Measurements from ENCODE around the gene TEX26. TPM values are rescaled to one million over a fixed set of nuclear protein-coding genes. Genes with fewer than 3 reads are reported as not detected.

Gene TEX26
- total RNA-seq, 1 experiment from 2014 or later: not detected

DNA sequence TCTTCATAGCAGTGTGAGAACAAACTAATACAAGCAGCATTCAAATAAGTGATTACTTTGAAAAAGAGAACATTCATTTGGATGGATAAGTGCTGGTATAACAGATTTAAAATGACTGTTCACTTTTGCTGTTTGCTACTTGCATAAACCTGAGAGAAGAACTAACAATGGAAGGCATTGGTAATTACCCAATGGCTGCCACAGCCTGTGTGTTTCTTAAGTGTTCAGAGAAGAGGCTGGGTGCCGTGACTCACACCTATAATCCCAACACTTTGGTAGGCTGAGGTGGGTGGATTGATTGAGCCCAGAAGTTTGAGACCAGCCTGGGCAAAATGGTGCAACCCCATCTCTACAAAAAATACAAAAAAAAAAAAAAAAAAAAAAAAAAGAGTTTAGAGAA, 4.9 kb upstream of the TEX26 start:
- H3K27ac ChIP-seq: no peak overlapping the region
- H3K36me3 ChIP-seq: no peaks in the 10 kb centered on the region
- no peak for DNase-seq (ENCODE audit: low read depth in 1 of 2, low spot score in 2 of 2)
- H3K27me3 ChIP-seq (replicated peaks): no peaks in the 10 kb centered on the region
- H3K4me1 ChIP-seq (replicated peaks): peaks cover 6% of the 10 kb centered on the region
- no peak overlapping the region for H3K4me3 ChIP-seq
- H3K9me3 ChIP-seq (replicated peaks): no peaks in the 10 kb centered on the region

DNA sequence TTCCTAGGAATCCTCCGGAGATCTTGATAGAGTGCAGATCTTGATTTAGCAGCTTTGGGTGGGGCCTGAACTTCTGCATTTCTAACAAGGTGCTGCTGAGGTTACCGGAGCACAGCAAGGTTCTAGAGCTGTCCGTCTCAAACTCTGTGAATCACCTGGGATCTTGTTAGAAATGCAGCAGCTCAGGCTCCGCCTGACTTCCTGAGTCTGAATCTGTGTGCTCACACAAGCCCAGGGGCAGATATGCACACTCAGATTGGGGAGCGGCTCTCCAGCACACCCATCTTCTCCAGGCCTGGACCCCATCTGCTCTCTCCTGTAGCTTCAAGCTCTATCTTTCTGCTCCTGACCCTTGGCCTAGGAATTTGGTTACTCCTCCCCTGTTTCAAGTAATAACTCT, 3.5 kb upstream of the TEX26 start:
- Histone ChIP-seq H3K36me3 (no peaks in the 10 kb centered on the region), H3K4me1 (replicated peaks) (peaks cover 6% of the 10 kb centered on the region), H3K9me3 (replicated peaks) (no peaks in the 10 kb centered on the region), H3K4me3 (no peak overlapping the region), H3K27ac (no peak overlapping the region), H3K27me3 (replicated peaks) (no peaks in the 10 kb centered on the region)
- no peak for DNase-seq (ENCODE audit: low read depth in 1 of 2, low spot score in 2 of 2)

DNA sequence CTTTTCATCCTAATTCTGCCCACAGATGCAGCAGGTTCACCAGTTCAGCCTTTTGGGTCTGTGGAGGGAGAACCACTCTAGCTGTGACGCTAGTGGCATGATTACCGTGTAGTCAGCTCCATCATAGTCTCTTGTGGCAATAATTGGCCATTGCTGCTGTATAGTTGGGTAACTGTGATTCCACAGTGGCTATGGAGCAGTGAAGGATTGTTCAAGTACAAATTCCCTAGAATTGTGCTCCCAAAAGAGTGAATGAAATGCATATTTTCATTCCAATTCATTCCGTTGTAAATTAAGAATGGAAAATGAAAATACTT, 856 bp downstream of the TEX26 start:
- no peaks in the 10 kb centered on the region for H3K9me3 ChIP-seq (replicated peaks)

DNA sequence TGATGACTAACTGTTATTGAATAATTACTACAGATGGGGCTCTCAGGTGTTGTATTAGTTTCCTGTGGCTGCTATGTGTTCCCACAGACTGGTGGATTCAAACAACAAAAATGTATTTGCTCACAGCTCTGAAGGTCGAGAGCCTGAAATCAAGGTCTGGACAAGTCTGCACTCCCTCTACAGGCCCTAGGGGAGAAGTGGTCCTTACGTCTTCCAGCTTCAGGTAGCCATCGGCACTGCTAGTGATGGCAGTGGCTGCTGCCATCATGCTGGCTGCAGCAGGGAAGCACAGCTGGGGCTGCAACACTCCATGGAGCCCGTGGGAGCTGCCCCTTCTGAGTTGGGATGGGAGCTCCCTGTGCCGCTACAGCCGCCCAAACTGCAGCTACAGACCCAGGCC, 1.9 kb downstream of the TEX26 start:
- H3K27me3 ChIP-seq (replicated peaks): no peaks in the 10 kb centered on the region

More for the DNA sequence above, 856 bp downstream of the TEX26 start:
- H3K4me3 ChIP-seq: no peak overlapping the region
- no peaks in the 10 kb centered on the region for H3K27me3 ChIP-seq (replicated peaks)
- H3K4me1 ChIP-seq (replicated peaks): no peaks in the 10 kb centered on the region
- DNase-seq (ENCODE audit: low read depth in 1 of 2, low spot score in 2 of 2): no peak
- H3K27ac ChIP-seq: no peak overlapping the region
- no peaks in the 10 kb centered on the region for H3K36me3 ChIP-seq

DNA sequence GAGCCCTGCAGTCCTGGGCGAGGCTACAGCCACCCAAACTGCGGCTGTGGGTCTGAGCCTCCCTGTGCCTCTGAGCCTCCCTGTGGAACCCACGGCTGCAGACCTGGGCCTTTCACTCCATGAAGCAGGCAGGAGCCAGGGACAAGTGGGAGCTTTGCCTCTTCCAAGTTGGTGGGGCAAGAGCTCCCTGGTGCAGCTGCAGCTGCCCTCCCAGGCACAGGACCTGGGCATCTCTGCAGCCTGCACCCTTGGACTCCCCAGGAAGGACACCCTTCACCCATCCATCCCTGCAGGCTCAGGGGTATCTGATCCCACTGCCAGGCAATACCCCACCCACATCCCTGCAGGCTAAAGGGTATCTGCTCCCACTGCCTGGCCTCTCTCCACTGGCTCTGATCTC, 2.3 kb downstream of the TEX26 start:
- H3K27me3 ChIP-seq (replicated peaks): no peaks in the 10 kb centered on the region
- no peaks in the 10 kb centered on the region for H3K9me3 ChIP-seq (replicated peaks)

More for the DNA sequence above, 1.9 kb downstream of the TEX26 start:
- no peaks in the 10 kb centered on the region for H3K9me3 ChIP-seq (replicated peaks)
- no peak for DNase-seq (ENCODE audit: low read depth in 1 of 2, low spot score in 2 of 2)
- no peaks in the 10 kb centered on the region for H3K4me1 ChIP-seq (replicated peaks)
- no peaks in the 10 kb centered on the region for H3K36me3 ChIP-seq
- H3K4me3 ChIP-seq: no peak overlapping the region
- no peak overlapping the region for H3K27ac ChIP-seq

DNA sequence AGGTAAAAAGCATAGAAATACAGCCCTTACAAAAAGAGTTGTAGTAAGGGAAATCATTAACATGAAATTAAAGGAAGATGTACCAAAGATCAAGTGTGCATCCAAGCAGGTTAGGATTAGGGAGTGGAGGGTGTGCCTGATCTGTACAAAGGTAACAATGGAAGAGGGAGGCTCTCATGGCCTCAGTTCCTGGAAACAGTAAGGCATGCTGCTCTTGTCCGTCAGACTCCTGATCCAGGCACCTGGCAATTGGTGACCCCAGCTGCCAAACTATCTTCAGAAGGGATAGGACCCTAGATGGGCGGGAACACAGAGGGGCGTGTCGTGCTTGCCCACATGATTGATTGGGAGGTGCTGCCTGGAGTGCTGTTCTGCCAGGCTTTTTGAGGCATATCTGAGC, 4.5 kb downstream of the TEX26 start:
- H3K27me3 ChIP-seq (replicated peaks): no peaks in the 10 kb centered on the region
- no peak overlapping the region for H3K4me3 ChIP-seq
- DNase-seq (ENCODE audit: low read depth in 1 of 2, low spot score in 2 of 2): no peak
- no peaks in the 10 kb centered on the region for H3K4me1 ChIP-seq (replicated peaks)
- H3K27ac ChIP-seq: no peak overlapping the region
- no peaks in the 10 kb centered on the region for H3K9me3 ChIP-seq (replicated peaks)
- H3K36me3 ChIP-seq: no peaks in the 10 kb centered on the region

More for the DNA sequence above, 2.3 kb downstream of the TEX26 start:
- no peaks in the 10 kb centered on the region for H3K4me1 ChIP-seq (replicated peaks)
- H3K27ac ChIP-seq: no peak overlapping the region
- H3K36me3 ChIP-seq: no peaks in the 10 kb centered on the region
- no peak overlapping the region for H3K4me3 ChIP-seq
- DNase-seq (ENCODE audit: low read depth in 1 of 2, low spot score in 2 of 2): no peak

DNA sequence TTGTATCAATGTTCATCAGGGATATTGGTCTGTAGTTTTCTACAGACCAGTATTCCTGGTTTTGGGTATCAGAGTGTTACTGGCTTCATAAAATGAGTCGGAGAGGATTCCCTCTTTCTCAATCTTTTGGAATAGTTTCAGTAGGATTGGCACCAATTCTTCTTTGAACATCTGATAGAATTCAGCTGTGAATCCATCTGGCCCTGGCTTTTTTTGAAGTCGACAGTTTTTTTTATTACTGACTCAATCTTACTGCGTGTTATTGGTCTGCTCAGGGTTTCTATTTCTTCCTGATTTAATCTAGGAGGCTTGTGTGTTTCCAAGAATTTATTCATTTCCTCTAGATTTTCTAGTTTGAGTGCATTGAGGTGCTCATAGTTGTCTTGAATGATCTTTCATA, 11.4 kb downstream of the TEX26 start:
- H3K4me3 ChIP-seq: no peak overlapping the region
- no peak for DNase-seq (ENCODE audit: low read depth in 1 of 2, low spot score in 2 of 2)

DNA sequence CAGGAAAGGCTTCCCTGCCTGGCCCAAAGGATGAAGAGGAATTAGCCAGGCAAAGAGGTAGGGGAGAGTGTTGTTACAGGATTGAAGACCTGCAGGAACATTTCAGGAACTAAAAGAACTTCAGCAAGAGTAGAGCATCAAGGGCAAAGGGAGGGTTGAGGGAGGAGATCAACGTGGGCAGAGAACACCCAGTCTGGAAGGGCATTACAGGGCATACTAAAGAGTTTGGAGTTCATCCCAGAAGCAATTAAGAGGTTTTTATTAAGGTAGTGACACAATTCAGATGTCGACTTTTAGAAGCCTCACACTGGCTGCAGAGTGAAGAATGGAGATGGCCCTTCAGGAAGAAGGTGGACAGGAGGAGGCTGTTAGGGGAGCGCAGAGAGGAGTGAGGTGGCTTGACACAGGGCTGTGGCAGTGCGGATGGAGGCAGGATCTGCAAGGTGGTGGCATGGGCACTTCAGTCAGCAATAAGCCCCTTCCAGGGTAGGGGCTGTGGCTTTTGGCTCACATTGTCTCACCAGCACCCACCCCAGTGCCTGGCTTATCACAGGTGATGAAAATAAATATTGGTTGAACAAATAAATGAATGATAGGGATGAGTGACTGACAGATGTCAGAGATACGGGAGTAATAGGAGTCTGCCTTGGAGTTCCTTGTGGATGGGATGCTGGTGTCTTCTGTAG, 24.9 kb downstream of the TEX26 start:
- Histone ChIP-seq H3K4me3 (no peak overlapping the region), H3K36me3 (no peaks in the 10 kb centered on the region), H3K4me1 (replicated peaks) (no peaks in the 10 kb centered on the region), H3K27ac (no peak overlapping the region), H3K9me3 (replicated peaks) (no peaks in the 10 kb centered on the region), H3K27me3 (replicated peaks) (no peaks in the 10 kb centered on the region)
- no peak for DNase-seq (ENCODE audit: low read depth in 1 of 2, low spot score in 2 of 2)

More for the DNA sequence above, 11.4 kb downstream of the TEX26 start:
- Histone ChIP-seq H3K27ac (no peak overlapping the region), H3K27me3 (replicated peaks) (no peaks in the 10 kb centered on the region), H3K9me3 (replicated peaks) (no peaks in the 10 kb centered on the region), H3K4me1 (replicated peaks) (no peaks in the 10 kb centered on the region), H3K36me3 (no peaks in the 10 kb centered on the region)

DNA sequence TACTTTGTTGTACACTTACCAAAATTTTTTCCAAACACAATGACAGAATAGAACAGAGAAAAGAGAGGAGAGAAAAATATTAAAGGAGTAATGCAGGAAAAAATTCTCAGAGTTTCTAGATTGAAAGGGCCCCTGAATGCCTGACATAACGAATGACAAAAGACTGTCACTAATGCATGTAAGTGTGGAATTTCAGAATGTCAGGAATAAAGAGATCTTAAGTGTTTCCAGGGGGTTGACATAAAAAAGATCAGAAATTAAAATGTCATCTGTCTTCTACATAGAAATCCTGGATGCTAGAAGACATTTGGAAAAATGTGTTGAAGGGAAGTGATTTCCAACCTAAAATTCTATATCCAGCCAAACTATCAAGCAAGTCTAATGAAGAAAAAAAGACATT, 27.2 kb downstream of the TEX26 start:
- Histone ChIP-seq H3K27me3 (replicated peaks) (no peaks in the 10 kb centered on the region), H3K36me3 (no peaks in the 10 kb centered on the region), H3K4me1 (replicated peaks) (no peaks in the 10 kb centered on the region), H3K4me3 (no peak overlapping the region), H3K9me3 (replicated peaks) (no peaks in the 10 kb centered on the region), H3K27ac (no peak overlapping the region)
- no peak for DNase-seq (ENCODE audit: low read depth in 1 of 2, low spot score in 2 of 2)

DNA sequence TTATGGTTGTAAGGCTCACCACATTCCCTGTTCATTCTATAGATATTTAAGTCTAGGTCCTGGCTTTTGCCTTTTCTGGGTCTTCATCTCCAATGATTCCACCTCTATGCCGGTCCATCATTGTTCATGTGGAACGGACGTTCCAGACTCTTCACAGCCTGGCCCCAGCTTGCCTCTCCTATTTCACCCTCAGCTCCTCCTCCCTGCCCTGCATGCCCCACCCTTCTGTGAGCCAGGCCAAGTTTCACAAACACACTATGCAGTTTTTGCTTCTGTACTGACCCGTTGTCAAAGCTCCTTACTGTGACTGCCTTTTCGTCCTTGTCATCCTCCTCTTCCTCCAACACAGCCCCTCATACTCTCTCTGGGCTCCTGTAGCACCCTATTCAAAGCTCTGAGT, 31.3 kb downstream of the TEX26 start:
- no peak overlapping the region for H3K4me3 ChIP-seq
- H3K27ac ChIP-seq: no peak overlapping the region
- no peaks in the 10 kb centered on the region for H3K9me3 ChIP-seq (replicated peaks)
- no peaks in the 10 kb centered on the region for H3K27me3 ChIP-seq (replicated peaks)
- no peaks in the 10 kb centered on the region for H3K36me3 ChIP-seq
- no peaks in the 10 kb centered on the region for H3K4me1 ChIP-seq (replicated peaks)
- DNase-seq (ENCODE audit: low read depth in 1 of 2, low spot score in 2 of 2): no peak

DNA sequence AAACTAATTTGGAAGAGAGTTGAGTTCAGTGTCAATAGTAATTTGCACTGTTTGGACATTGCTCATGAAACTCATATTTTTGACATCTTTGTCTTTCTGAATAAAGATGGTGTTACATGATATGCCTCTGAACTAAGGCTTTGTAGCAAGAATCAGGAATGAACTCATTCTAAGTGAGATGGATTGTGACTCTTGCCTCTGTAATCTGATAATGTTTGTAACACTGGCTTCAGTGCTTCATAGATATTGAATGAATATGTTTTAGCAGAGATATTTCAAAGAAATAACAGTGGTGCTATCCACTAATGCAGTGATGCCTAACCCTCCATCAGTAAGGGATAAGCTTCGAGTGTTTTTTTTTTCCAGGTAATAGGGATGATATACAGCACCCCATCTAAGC, 32.9 kb downstream of the TEX26 start:
- no peaks in the 10 kb centered on the region for H3K9me3 ChIP-seq (replicated peaks)
- no peak overlapping the region for H3K27ac ChIP-seq
- no peaks in the 10 kb centered on the region for H3K27me3 ChIP-seq (replicated peaks)
- H3K4me3 ChIP-seq: no peak overlapping the region
- no peaks in the 10 kb centered on the region for H3K4me1 ChIP-seq (replicated peaks)
- H3K36me3 ChIP-seq: no peaks in the 10 kb centered on the region
- DNase-seq (ENCODE audit: low read depth in 1 of 2, low spot score in 2 of 2): no peak

DNA sequence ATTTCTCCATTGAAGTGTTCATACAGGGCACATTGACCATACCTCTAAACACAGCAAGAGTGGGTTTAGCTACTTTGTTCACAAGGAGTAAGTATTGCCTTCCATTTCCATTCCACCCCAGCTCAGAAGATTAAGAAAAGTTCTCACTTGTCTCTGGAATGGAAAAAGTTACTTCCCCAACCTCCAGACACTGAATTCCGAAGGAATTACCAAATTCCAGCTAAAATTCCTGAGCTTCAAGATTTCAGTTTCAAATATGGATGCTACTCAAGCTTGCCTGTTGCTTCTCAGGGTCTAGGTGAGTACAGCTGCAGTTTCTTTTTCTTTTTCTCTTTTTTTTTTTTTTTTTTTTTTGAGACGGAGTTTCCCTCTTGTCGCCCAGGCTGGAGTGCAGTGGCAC, 33.6 kb downstream of the TEX26 start:
- no peaks in the 10 kb centered on the region for H3K36me3 ChIP-seq
- no peaks in the 10 kb centered on the region; the same call in 1 of the 2 replicates for H3K4me1 ChIP-seq (replicated peaks)
- H3K4me3 ChIP-seq: no peak overlapping the region
- H3K27me3 ChIP-seq (replicated peaks): no peaks in the 10 kb centered on the region
- H3K9me3 ChIP-seq (replicated peaks): no peaks in the 10 kb centered on the region
- no peak overlapping the region for H3K27ac ChIP-seq
- DNase-seq (ENCODE audit: low read depth in 1 of 2, low spot score in 2 of 2): no peak

DNA sequence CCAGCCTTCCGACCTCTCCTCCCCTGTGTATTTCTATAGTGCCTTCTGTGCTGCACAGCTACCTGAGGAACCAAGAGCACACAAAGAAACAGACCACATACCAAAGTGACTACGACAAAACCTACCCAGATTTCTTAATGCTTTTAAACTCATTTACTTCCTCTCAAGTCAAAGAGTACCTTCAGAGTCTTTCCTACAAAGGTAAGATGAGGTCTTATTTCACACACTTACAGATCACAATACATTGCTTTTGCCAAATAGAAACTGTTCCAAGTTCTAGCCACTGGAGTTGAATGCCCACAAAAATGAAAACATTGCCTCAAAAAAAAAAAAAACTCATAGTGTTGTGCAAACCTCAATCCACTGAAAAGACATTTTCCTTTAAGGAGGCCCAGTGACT, 36.4 kb downstream of the TEX26 start:
- Histone ChIP-seq H3K4me1 (replicated peaks) (peaks cover 12% of the 10 kb centered on the region), H3K4me3 (no peak overlapping the region), H3K27ac (no peak overlapping the region), H3K27me3 (replicated peaks) (no peaks in the 10 kb centered on the region), H3K36me3 (no peaks in the 10 kb centered on the region), H3K9me3 (replicated peaks) (no peaks in the 10 kb centered on the region)
- DNase-seq (ENCODE audit: low read depth in 1 of 2, low spot score in 2 of 2): no peak

DNA sequence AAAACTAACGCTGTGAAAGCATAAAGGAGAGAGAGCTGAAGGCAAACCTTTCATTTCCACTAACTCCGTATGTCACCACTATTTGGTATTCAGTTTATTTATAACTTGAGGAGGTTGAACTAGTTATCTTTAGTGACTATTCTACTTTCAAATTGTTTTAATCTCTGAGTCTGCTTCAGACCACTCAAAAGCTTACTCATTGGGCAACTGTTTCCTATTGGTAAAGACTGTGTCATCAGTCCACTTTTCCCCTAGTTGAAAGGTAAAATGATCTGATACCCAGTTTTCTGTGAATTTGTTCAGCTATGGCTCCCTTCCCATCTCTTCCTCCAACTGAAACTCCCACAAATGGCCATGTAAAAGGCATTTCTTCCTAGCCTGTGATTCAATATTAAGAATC, 39.1 kb downstream of the TEX26 start:
- no peak for DNase-seq (ENCODE audit: low read depth in 1 of 2, low spot score in 2 of 2)
- peaks cover 18% of the 10 kb centered on the region for H3K4me1 ChIP-seq (replicated peaks)
- no peak overlapping the region for H3K4me3 ChIP-seq
- H3K27me3 ChIP-seq (replicated peaks): no peaks in the 10 kb centered on the region
- H3K27ac ChIP-seq: no peak overlapping the region
- H3K9me3 ChIP-seq (replicated peaks): no peaks in the 10 kb centered on the region
- H3K36me3 ChIP-seq: no peaks in the 10 kb centered on the region

DNA sequence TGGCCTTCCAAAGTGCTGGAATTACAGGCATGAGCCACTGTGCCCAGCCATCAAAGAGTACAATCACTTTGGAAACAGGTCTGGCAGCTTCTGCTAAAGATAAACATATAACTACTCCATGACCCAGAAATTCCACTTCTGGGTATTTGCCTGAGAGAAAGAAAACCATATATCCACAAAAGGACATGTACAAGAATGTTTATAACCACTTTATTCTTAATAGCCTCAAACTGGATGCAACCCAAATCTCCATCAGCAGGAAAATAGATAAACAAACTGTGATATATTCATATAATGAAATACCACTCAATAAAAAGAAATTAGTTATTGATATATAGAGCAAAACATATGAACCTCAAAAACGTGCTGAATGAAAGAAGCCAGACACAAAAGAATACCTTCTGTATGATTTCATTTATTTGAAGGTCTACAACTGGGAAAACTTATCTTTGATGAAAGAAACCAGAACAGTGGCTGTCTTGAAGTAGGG, 40.5 kb downstream of the TEX26 start:
- Histone ChIP-seq H3K27ac (no peak overlapping the region), H3K4me3 (no peak overlapping the region), H3K36me3 (no peaks in the 10 kb centered on the region), H3K9me3 (replicated peaks) (no peaks in the 10 kb centered on the region), H3K4me1 (replicated peaks) (peaks cover 24% of the 10 kb centered on the region), H3K27me3 (replicated peaks) (no peaks in the 10 kb centered on the region)
- no peak for DNase-seq (ENCODE audit: low read depth in 1 of 2, low spot score in 2 of 2)

All from SJSA1 (cell line).